GM12878 (cell line): ENCODE measurements around the gene PEX5. TPM values are rescaled to one million over a fixed set of nuclear protein-coding genes. Genes with fewer than 3 reads are reported as not detected.
"Not testable (repeated sequence)": the region's sequence is repeated elsewhere in the genome, so short reads cannot be mapped to it uniquely, and the experiment has no call there.

Source experiments
- ATAC-seq: fragments of 200-7000 bp; cut with Tn5 transposase; 3 replicates; pipeline ENCODE4 v1.9.1; 2020; ENCODE audit warnings: mild to moderate bottlenecking, moderate library complexity
- BruUV-seq: library from RNA; stranded (reverse); fragments of 400-500 nt; replicated peaks from 2 replicates; lab custom pipeline; 2021; lab: Mats Ljungman, UMichigan
- CTCF ChIA-PET: fragments of 300-600 bp; sonication (Branson Sonifier 250); formaldehyde crosslinking; extraction: SDS; loops from one replicate; lab custom pipeline; 2021; ENCODE audit warnings: inconsistent platforms; lab: Yijun Ruan, JAX
- POLR2A ChIA-PET: fragments of 350-600 bp; formaldehyde crosslinking; extraction: SDS; loops from one replicate; lab custom pipeline; 2021; ENCODE audit warnings: inconsistent platforms; lab: Charles Lee
- RAD21 ChIA-PET: fragments of 300-600 bp; sonication (Branson Sonifier 250); formaldehyde crosslinking; loops from one replicate; lab custom pipeline; 2023; ENCODE audit warnings: antibody characterized with exemption; ENCODE audit not compliant: unreplicated experiment; lab: Charles Lee
- SMC1A ChIA-PET: fragments of 300-600 bp; sonication (Branson Sonifier 250); formaldehyde crosslinking; loops from one replicate; lab custom pipeline; 2023; ENCODE audit not compliant: unreplicated experiment, uncharacterized antibody; lab: Charles Lee
- DNase-seq: peaks from one replicate; pipeline ENCODE4 v3.0.0-alpha.2; 2011; ENCODE audit warnings: low read depth, low spot score
- FAIRE-seq: peaks from 3 replicates; lab custom pipeline; 2011; peaks lifted over from hg19 to GRCh38; lab: Jason Lieb, UNC
- H2AFZ ChIP-seq: 2 replicates; pipeline ENCODE4 v1.6.0; 2011; ENCODE audit warnings: low read depth, low read length, control low read depth; ENCODE audit not compliant: control insufficient read depth
- H3K27ac ChIP-seq: 2 replicates; pipeline ENCODE4 v1.5.1; 2011; ENCODE audit warnings: control low read depth; ENCODE audit not compliant: control insufficient read depth, insufficient read depth
- H3K27me3 ChIP-seq, 2 experiments: replicated peaks in 1 of 2; 2 replicates each; pipeline versions ENCODE4 v1.6.0 to v1.6.1; 2011; ENCODE audit warnings: low read length in 1 of 2; ENCODE audit not compliant: control insufficient read depth in 2 of 2, insufficient read depth in 2 of 2
- H3K36me3 ChIP-seq, 2 experiments: 2 replicates each; pipeline ENCODE4 v1.5.1; 2011; ENCODE audit warnings: low read length in 1 of 2; ENCODE audit not compliant: control insufficient read depth in 2 of 2, insufficient read depth in 2 of 2
- H3K4me1 ChIP-seq: 2 replicates; pipeline ENCODE4 v1.6.1; 2011; ENCODE audit warnings: mild to moderate bottlenecking, low read length, moderate library complexity, mixed read lengths; ENCODE audit not compliant: control insufficient read depth, insufficient read depth
- H3K4me2 ChIP-seq: 2 replicates; pipeline ENCODE4 v1.6.0; 2011; ENCODE audit warnings: control low read depth; ENCODE audit not compliant: control insufficient read depth, insufficient read depth
- H3K4me3 ChIP-seq: fragments of 200-600 bp; sonication (generic); 2 replicates; pipeline ENCODE4 v1.5.1; 2016
- H3K79me2 ChIP-seq: 2 replicates; pipeline ENCODE4 v1.6.0; 2011; ENCODE audit warnings: low read length; ENCODE audit not compliant: control insufficient read depth, insufficient read depth
- H3K9ac ChIP-seq: 2 replicates; pipeline ENCODE4 v1.8.0; 2011; ENCODE audit warnings: low read length, control low read depth, mixed read lengths; ENCODE audit not compliant: control insufficient read depth, insufficient read depth
- H3K9me3 ChIP-seq: replicated peaks from 3 replicates; pipeline ENCODE4 v1.5.1; 2011; ENCODE audit warnings: mild to moderate bottlenecking, low read length; ENCODE audit not compliant: control insufficient read depth, insufficient read depth
- H4K20me1 ChIP-seq: 2 replicates; pipeline ENCODE4 v1.6.0; 2011; ENCODE audit not compliant: control insufficient read depth, insufficient read depth
- ATF3 ChIP-seq: IDR thresholded peaks from 2 replicates; pipeline ENCODE4 v1.6.1; 2011; ENCODE audit warnings: low read depth, mild to moderate bottlenecking, low read length, moderate library complexity, borderline replicate concordance; ENCODE audit errors: extremely low read depth
- ATF7 ChIP-seq: fragments of 450-650 bp; IDR thresholded peaks from 2 replicates; pipeline ENCODE4 v1.6.1; 2016; ENCODE audit warnings: low read depth, mild to moderate bottlenecking
- BCLAF1 ChIP-seq: fragments of 450-650 bp; IDR thresholded peaks from 2 replicates; pipeline ENCODE4 v1.6.1; 2017; ENCODE audit warnings: antibody characterized with exemption, mild to moderate bottlenecking, moderate library complexity
- BRCA1 ChIP-seq: IDR thresholded peaks from 2 replicates; pipeline ENCODE4 v1.6.1; 2011; ENCODE audit warnings: low read depth, low read length, improper control_type of control experiment
- CBFB ChIP-seq: IDR thresholded peaks from 2 replicates; pipeline ENCODE4 v1.6.1; 2016; ENCODE audit warnings: antibody characterized with exemption, low read depth
- EED ChIP-seq: sonication (generic); IDR thresholded peaks from 2 replicates; pipeline ENCODE4 v1.6.1; 2016; ENCODE audit warnings: antibody characterized with exemption, low read depth
- MYB ChIP-seq: fragments of 150-350 bp; IDR thresholded peaks from 2 replicates; pipeline ENCODE4 v1.6.1; 2014; ENCODE audit warnings: mild to moderate bottlenecking, low read depth, low read length, borderline replicate concordance
- TCF3 ChIP-seq: IDR thresholded peaks from 2 replicates; pipeline ENCODE4 v1.6.1; 2012; ENCODE audit warnings: low read depth, mild to moderate bottlenecking, low read length, borderline replicate concordance; ENCODE audit not compliant: insufficient read depth
- YBX1 ChIP-seq: fragments of 450-650 bp; IDR thresholded peaks from 2 replicates; pipeline ENCODE4 v1.6.1; 2016; ENCODE audit warnings: antibody characterized with exemption
- WGBS: methylation state at CpG from one replicate; pipeline ENCODE4 v1.1.6; 2016; ENCODE audit warnings: low lambda C conversion rate; ENCODE audit not compliant: insufficient replicate concordance, insufficient coverage; ENCODE audit errors: missing lambda C conversion rate; 5-methylcytosine and 5-hydroxymethylcytosine counted together
- in situ Hi-C: fragments of 300-500 bp; cut with MboI; formaldehyde crosslinking; loops from 9 replicates; pipeline ENCODE4 v1.14.3; 2018; ENCODE audit warnings: mixed read lengths
- intact Hi-C: fragments of 100-400 bp; cut with micrococcal nuclease; formaldehyde crosslinking; loops from one replicate; pipeline ENCODE4 v1.14.2; 2022; ENCODE audit not compliant: unreplicated experiment
- polyA plus RNA-seq, 11 experiments: library from polyadenylated mRNA; depleted of rRNA in 4 of 11; unstranded in 6 of 11; stranded (reverse) in 5 of 11; fragments of >200 nt; fragmentation: Nextera tagmentation in 4 of 11; fragmentation: Illumina TruSeq in 1 of 11; extraction: Ambion mirVana in 4 of 11; extraction: Trizol in 1 of 11; gene quantifications; 1 replicate in 1 of 11; 2 replicates in 10 of 11; pipeline versions ENCODE4 v1.2.1 to v1.2.3, GENCODE V29; 2011 to 2016; ENCODE audit warnings: inconsistent platforms in 2 of 11, missing spikeins in 2 of 11, low read depth in 1 of 11
- total RNA-seq, 4 experiments: library from RNA; depleted of rRNA in 3 of 4; stranded (reverse); fragments of >200 nt in 3 of 4; fragmentation: Illumina TruSeq in 1 of 4; extraction: Trizol in 1 of 4; gene quantifications; 2 replicates each; pipeline versions ENCODE4 v1.2.1 to v1.2.3, GENCODE V29; 2013 to 2021
- TF ChIP-seq, protein P1 (sequence below): fragments of 150-350 bp; IDR thresholded peaks from 2 replicates; pipeline ENCODE4 v1.6.1; 2016; ENCODE audit warnings: low read depth, low read length

PEX5 gene
- total and polyA plus RNA-seq, 10 of the 15 experiments (the other 5 are each of a cell fraction or from before 2014, with no cell fraction given): 1.3 to 31.9 (median 13.1) TPM

DNA sequence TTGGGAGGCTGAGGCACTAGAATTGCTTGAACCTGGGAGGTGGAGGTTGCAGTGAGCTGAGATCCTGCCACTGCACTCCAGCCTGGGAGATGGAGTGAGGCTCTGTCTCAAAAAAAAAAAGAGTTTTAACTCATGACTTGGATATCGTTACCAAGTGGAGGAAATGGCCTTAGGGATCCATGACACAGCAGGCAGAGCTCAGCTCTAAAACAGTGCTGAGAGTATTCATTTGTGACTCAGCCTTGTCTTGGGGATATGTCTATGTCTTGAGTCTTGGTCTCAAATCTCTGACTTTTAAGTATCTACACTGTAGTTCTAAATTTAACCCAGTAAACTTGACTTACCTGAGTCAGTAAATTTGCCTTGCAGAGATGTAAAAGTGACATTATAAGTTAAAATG lies 8.8 kb upstream of the PEX5 start:
- Histone ChIP-seq H4K20me1 (no peaks in the 10 kb centered on the region), H3K27me3 (no peaks in the 10 kb centered on the region), H3K4me1 (no peaks in the 10 kb centered on the region), H3K9ac (no peak overlapping the region), H3K9me3 (no peaks in the 10 kb centered on the region; the same call in 2 of the 3 replicates), H3K79me2 (no peaks in the 10 kb centered on the region), H3K27ac (no peak overlapping the region), H2AFZ (no peak overlapping the region), H3K36me3 (no peaks in the 10 kb centered on the region), H3K4me2 (no peak overlapping the region), H3K4me3 (no peak overlapping the region)
- BruUV-seq: no TSS peak
- intact Hi-C loops: no loop called here
- FAIRE-seq (no peak), ATAC-seq (no peak), DNase-seq (no peak)
- in situ Hi-C loops: no loop called here
- SMC1A ChIA-PET: interaction anchor here (0.7 kb wide), 1 partner anchor 16 kb away, joined by 3 read pairs; no protein-coding TSS in a partner anchor
- CTCF ChIA-PET: interaction anchor here (1.4 kb wide), 1 partner anchor 37 kb away, joined by 3 read pairs; no protein-coding TSS in a partner anchor
- WGBS: 0% methylated on average over 1 of the region's 1 CpG
- TF ChIP-seq BRCA1: no peak
- TF ChIP-seq, protein P1, sequence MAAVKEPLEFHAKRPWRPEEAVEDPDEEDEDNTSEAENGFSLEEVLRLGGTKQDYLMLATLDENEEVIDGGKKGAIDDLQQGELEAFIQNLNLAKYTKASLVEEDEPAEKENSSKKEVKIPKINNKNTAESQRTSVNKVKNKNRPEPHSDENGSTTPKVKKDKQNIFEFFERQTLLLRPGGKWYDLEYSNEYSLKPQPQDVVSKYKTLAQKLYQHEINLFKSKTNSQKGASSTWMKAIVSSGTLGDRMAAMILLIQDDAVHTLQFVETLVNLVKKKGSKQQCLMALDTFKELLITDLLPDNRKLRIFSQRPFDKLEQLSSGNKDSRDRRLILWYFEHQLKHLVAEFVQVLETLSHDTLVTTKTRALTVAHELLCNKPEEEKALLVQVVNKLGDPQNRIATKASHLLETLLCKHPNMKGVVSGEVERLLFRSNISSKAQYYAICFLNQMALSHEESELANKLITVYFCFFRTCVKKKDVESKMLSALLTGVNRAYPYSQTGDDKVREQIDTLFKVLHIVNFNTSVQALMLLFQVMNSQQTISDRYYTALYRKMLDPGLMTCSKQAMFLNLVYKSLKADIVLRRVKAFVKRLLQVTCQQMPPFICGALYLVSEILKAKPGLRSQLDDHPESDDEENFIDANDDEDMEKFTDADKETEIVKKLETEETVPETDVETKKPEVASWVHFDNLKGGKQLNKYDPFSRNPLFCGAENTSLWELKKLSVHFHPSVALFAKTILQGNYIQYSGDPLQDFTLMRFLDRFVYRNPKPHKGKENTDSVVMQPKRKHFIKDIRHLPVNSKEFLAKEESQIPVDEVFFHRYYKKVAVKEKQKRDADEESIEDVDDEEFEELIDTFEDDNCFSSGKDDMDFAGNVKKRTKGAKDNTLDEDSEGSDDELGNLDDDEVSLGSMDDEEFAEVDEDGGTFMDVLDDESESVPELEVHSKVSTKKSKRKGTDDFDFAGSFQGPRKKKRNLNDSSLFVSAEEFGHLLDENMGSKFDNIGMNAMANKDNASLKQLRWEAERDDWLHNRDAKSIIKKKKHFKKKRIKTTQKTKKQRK: no peak
- no peak for TF ChIP-seq TCF3
- TF ChIP-seq YBX1: no peak
- TF ChIP-seq MYB: no peak
- TF ChIP-seq EED: no peak
- TF ChIP-seq BCLAF1: no peak
- TF ChIP-seq ATF7: no peak
- TF ChIP-seq ATF3: no peak
- TF ChIP-seq CBFB: no peak
- TF ChIP-seq, all 136 proteins: peak for 0
- ChIA-PET RAD21 (no interaction called here), POLR2A (interaction anchor here (0.6 kb wide), 2 partner anchors 8 to 22 kb away, joined by 3 to 4 read pairs; no protein-coding TSS in a partner anchor)

DNA sequence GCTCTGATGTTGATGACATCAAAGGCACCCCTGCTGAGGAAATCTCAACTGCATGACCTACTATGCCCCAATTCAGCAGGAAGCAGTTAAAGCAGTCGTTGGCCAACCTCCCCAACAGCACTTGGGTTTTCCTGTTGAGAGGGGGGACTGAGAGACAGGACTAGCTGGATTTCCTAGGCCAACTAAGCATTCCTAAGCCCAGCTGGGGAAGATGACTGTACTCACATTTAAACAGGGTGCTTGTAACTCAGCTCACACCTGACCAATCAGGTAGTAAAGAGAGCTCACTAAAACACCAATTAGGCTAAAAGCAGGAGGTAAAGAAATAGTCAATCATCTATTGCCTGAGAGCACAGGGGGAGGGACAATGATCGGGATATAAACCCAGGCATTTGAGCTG lies 3.4 kb upstream of the PEX5 start:
- H3K4me3 ChIP-seq, ATAC-seq, RAD21 ChIA-PET, H3K36me3 ChIP-seq, in situ Hi-C loops, H3K79me2 ChIP-seq, H3K27me3 ChIP-seq, H2AFZ ChIP-seq, DNase-seq, H4K20me1 ChIP-seq, FAIRE-seq, H3K27ac ChIP-seq, H3K9ac ChIP-seq, H3K9me3 ChIP-seq, H3K4me1 ChIP-seq, BruUV-seq, intact Hi-C loops, H3K4me2 ChIP-seq: not testable (repeated sequence)
- ChIA-PET POLR2A (interaction anchor here (0.5 kb wide), 1 partner anchor 513 kb away, joined by 6 read pairs; no protein-coding TSS in a partner anchor), SMC1A (interaction anchor here (0.6 kb wide), 1 partner anchor 44 kb away, joined by 3 read pairs; no protein-coding TSS in a partner anchor), CTCF (interaction anchor here (0.6 to 0.8 kb wide), 2 partner anchors 41 to 44 kb away, joined by 3 read pairs; no protein-coding TSS in a partner anchor)
- WGBS: 47% methylated on average over 2 of the region's 2 CpGs
